Uterus (tissue), 2 donors: ENCODE results near the gene MTFR2.

Experiments
- CTCF ChIP-seq, 4 experiments: fragments of 200-600 bp in 2 of 4; fragments of 450-650 bp in 2 of 4; sonication (generic) in 2 of 4; IDR thresholded peaks; one replicate each; pipeline ENCODE4 v1.5.1; 2016 to 2019; ENCODE audit warnings: antibody characterized with exemption in 4 of 4, mild to moderate bottlenecking in 2 of 4, moderate library complexity in 1 of 4
- POLR2A ChIP-seq, 2 donors: fragments of 450-650 bp; IDR thresholded peaks; one replicate each; pipeline ENCODE4 v1.6.1; 2016; ENCODE audit warnings: antibody characterized with exemption in 2 of 2, mild to moderate bottlenecking in 1 of 2, moderate library complexity in 1 of 2

- TF ChIP-seq POLR2A (IDR thresholded peaks at IDR 0.05) (no peak), CTCF (IDR thresholded peaks at IDR 0.05) (no peak)
Observed at GRCh38 chr6:136213853-136214252, 36.3 kb downstream of the MTFR2 start.
